ENCODE data around the gene PBLD. TPM values are rescaled to one million over a fixed set of nuclear protein-coding genes. Genes with fewer than 3 reads are reported as not detected.

PBLD gene
- total RNA-seq, 1 experiment from 2014 or later: 3.5 TPM

- Histone ChIP-seq H2BK5ac (ENCODE audit: insufficient read length, low read length) (no peak overlapping the region), H4K20me1 (ENCODE audit: control insufficient read depth, insufficient read depth, insufficient read length) (no peaks in the 10 kb centered on the region)
These were observed 14.0 kb upstream of the PBLD start for GRCh38 chr10:68346774-68347173.

More at GRCh38 chr10:68346774-68347173, 14.0 kb upstream of the PBLD start:
- Histone ChIP-seq H2AK5ac (ENCODE audit: insufficient read length, low read length) (no peak overlapping the region), H2BK20ac (ENCODE audit: low read depth, low read length, poor library complexity, severe bottlenecking) (no peak overlapping the region), H3K18ac (ENCODE audit: insufficient read length, low read depth, low read length) (no peak overlapping the region), H3K23me2 (ENCODE audit: insufficient read length, low read depth, low read length, poor library complexity, severe bottlenecking) (no peaks in the 10 kb centered on the region), H3T11ph (ENCODE audit: low read length) (no peak overlapping the region), H2BK120ac (ENCODE audit: low read depth, low read length, poor library complexity, severe bottlenecking) (no peak overlapping the region), H3K79me2 (ENCODE audit: insufficient read depth, low read length) (no peaks in the 10 kb centered on the region), H3K9ac (ENCODE audit: extremely low read depth, insufficient read length, low read length) (no peak overlapping the region), H2BK15ac (ENCODE audit: low read depth, low read length) (no peak overlapping the region), H4K8ac (replicated peaks; ENCODE audit: insufficient read length, low read depth, low read length) (no peak overlapping the region), H3K4ac (ENCODE audit: low read depth, low read length) (no peak overlapping the region), H3K79me1 (ENCODE audit: insufficient read depth, low read depth, low read length, poor library complexity, severe bottlenecking) (no peaks in the 10 kb centered on the region), H3K9me3 (ENCODE audit: control insufficient read depth, low read depth, low read length) (no peaks in the 10 kb centered on the region), H3K14ac (ENCODE audit: insufficient read depth, low read length) (no peak overlapping the region), H3K27me3 (ENCODE audit: insufficient read depth, low read length) (no peaks in the 10 kb centered on the region), H3K4me2 (ENCODE audit: insufficient read depth, insufficient read length, low read length) (no peak overlapping the region), H2AFZ (ENCODE audit: low read length) (no peak overlapping the region), H4K5ac (ENCODE audit: insufficient read length, low read depth, low read length) (no peak overlapping the region), H2BK12ac (ENCODE audit: insufficient read length, low read depth, low read length) (no peak overlapping the region), H3K4me1 (ENCODE audit: insufficient read depth, low read length) (no peaks in the 10 kb centered on the region), H3K27ac (ENCODE audit: insufficient read length, low read depth, low read length) (no peak overlapping the region), H3K23ac (ENCODE audit: insufficient read length, low read depth, low read length) (no peak overlapping the region), H3K56ac (ENCODE audit: insufficient read length, low read depth, low read length) (no peak overlapping the region), H4K91ac (ENCODE audit: insufficient read length, low read depth, low read length) (no peak overlapping the region)
- DNase-seq: no peak
- Mint-ChIP-seq H3K36me3 (ENCODE audit: insufficient read depth in 1 of 3, low read depth in 3 of 3) (peaks cover 11 to 52% (median 31%) of the 10 kb centered on the region in 3 experiments; a peak in 6 of 7 replicates), H3K27ac (no peak overlapping the region), H3K9me3 (no peaks in the 10 kb centered on the region), H3K27me3 (ENCODE audit: low read depth) (no peaks in the 10 kb centered on the region), H3K4me1 (peaks cover 6% of the 10 kb centered on the region in 2 experiments; a peak in 2 of 4 replicates), H3K4me3 (no peak overlapping the region; a peak in 1 of 5 replicates)
- WGBS (ENCODE audit: extremely low coverage, insufficient read length, low lambda C conversion rate): no CpG with 5 or more reads among the region's 4 CpGs
- no peak for TF ChIP-seq CTCF (conservative IDR thresholded peaks at IDR 0.05)
